MM.1S (cell line): Measurements from ENCODE around the gene FGF3.

Source experiments
- EZH2 ChIP-seq: fragments of 300-600 bp; sonication (generic); optimal IDR thresholded peaks from 2 replicates; pipeline ENCODE3; 2017; ENCODE audit warnings: low read depth, mild to moderate bottlenecking, antibody characterized with exemption, low read length, mixed read lengths
- EZH2phosphoT487 ChIP-seq: fragments of 300-600 bp; sonication (generic); IDR thresholded peaks from 2 replicates; pipeline ENCODE4 v1.6.1; 2018; ENCODE audit warnings: antibody characterized with exemption, low read length
- TF ChIP-seq, protein P1 (sequence below): fragments of 300-600 bp; sonication (generic); IDR thresholded peaks from 2 replicates; pipeline ENCODE4 v1.5.1; 2016; ENCODE audit warnings: antibody characterized with exemption, low read length, mixed read lengths

- TF ChIP-seq, protein P1, sequence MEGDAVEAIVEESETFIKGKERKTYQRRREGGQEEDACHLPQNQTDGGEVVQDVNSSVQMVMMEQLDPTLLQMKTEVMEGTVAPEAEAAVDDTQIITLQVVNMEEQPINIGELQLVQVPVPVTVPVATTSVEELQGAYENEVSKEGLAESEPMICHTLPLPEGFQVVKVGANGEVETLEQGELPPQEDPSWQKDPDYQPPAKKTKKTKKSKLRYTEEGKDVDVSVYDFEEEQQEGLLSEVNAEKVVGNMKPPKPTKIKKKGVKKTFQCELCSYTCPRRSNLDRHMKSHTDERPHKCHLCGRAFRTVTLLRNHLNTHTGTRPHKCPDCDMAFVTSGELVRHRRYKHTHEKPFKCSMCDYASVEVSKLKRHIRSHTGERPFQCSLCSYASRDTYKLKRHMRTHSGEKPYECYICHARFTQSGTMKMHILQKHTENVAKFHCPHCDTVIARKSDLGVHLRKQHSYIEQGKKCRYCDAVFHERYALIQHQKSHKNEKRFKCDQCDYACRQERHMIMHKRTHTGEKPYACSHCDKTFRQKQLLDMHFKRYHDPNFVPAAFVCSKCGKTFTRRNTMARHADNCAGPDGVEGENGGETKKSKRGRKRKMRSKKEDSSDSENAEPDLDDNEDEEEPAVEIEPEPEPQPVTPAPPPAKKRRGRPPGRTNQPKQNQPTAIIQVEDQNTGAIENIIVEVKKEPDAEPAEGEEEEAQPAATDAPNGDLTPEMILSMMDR, result no peak
- TF ChIP-seq EZH2, result no peak
- TF ChIP-seq EZH2phosphoT487, result no peak
These were observed 15.5 kb downstream of the FGF3 start for GRCh38 chr11:69803604-69804218.
